CD4-positive, alpha-beta T cell (primary cell): ENCODE measurements around the gene ARHGAP15. TPM values are rescaled to one million over a fixed set of nuclear protein-coding genes. Genes with fewer than 3 reads are reported as not detected.
"Not testable (repeated sequence)": the region's sequence is repeated elsewhere in the genome, so short reads cannot be mapped to it uniquely, and the experiment has no call there.

Experiments used
- ATAC-seq: fragments of 200-7000 bp; cut with Tn5 transposase; one replicate; pipeline ENCODE4 v1.10.0; 2022; ENCODE audit warnings: mild to moderate bottlenecking; ENCODE audit not compliant: poor library complexity
- CTCF ChIA-PET: fragments of 350-600 bp; sonication (Branson Sonifier 250); formaldehyde crosslinking; loops from one replicate; lab custom pipeline; 2021; ENCODE audit warnings: antibody characterized with exemption, inconsistent platforms; lab: Charles Lee
- POLR2A ChIA-PET: fragments of 350-600 bp; sonication (Branson Sonifier 250); formaldehyde crosslinking; loops from one replicate; lab custom pipeline; 2021; ENCODE audit warnings: antibody characterized with exemption, inconsistent platforms; lab: Charles Lee
- DNase-seq, 14 experiments: peaks; one replicate each; pipeline ENCODE4 v3.0.0-alpha.2; 2013 to 2020; ENCODE audit warnings: mixed read lengths in 2 of 14
- H3K27ac ChIP-seq, 2 donors: one replicate each; pipeline versions ENCODE4 v1.5.1 to v1.7.0; 2013; ENCODE audit warnings: low read length in 2 of 2, low read depth in 1 of 2, mild to moderate bottlenecking in 1 of 2
- H3K27me3 ChIP-seq, 2 experiments: 1 replicate in 1 of 2; 2 replicates in 1 of 2; pipeline versions ENCODE4 v1.6.1 to v1.7.0; 2013; ENCODE audit warnings: low read length in 2 of 2, control low read depth in 1 of 2, mild to moderate bottlenecking in 1 of 2, moderate library complexity in 1 of 2; ENCODE audit not compliant: insufficient read depth in 2 of 2, control insufficient read depth in 1 of 2
- H3K36me3 ChIP-seq: one replicate; pipeline ENCODE4 v1.6.1; 2013; ENCODE audit warnings: low read length, control low read depth; ENCODE audit not compliant: insufficient read depth
- H3K4me1 ChIP-seq: one replicate; pipeline ENCODE4 v1.6.1; 2013; ENCODE audit warnings: low read length, control low read depth; ENCODE audit not compliant: insufficient read depth
- H3K4me3 ChIP-seq: one replicate; pipeline ENCODE4 v1.5.1; 2013; ENCODE audit warnings: mild to moderate bottlenecking, low read length, moderate library complexity
- H3K9me3 ChIP-seq, 2 experiments: 1 replicate in 1 of 2; 2 replicates in 1 of 2; pipeline versions ENCODE4 v1.6.1 to v1.7.0; 2013; ENCODE audit warnings: low read length in 2 of 2, mild to moderate bottlenecking in 2 of 2, control low read depth in 1 of 2, moderate library complexity in 1 of 2; ENCODE audit not compliant: control insufficient read depth in 1 of 2, insufficient read depth in 1 of 2
- H3K27ac Mint-ChIP-seq: one replicate; pipeline ENCODE4 v1.8.0; 2020; ENCODE audit warnings: mixed read lengths
- H3K27me3 Mint-ChIP-seq: one replicate; pipeline ENCODE4 v1.8.0; 2021; ENCODE audit warnings: mixed read lengths
- H3K36me3 Mint-ChIP-seq: one replicate; pipeline ENCODE4 v1.8.0; 2021; ENCODE audit warnings: low read depth, mixed read lengths
- H3K4me1 Mint-ChIP-seq: one replicate; pipeline ENCODE4 v1.8.0; 2021; ENCODE audit warnings: low read depth, mixed read lengths
- H3K4me3 Mint-ChIP-seq: one replicate; pipeline ENCODE4 v1.8.0; 2020; ENCODE audit warnings: mild to moderate bottlenecking, mixed read lengths
- H3K9me3 Mint-ChIP-seq: one replicate; pipeline ENCODE4 v1.8.0; 2020; ENCODE audit warnings: mixed read lengths
- intact Hi-C, 2 experiments: fragments of 100-400 bp; cut with DNase I in 1 of 2; cut with micrococcal nuclease in 1 of 2; formaldehyde crosslinking; loops; one replicate each; pipeline versions ENCODE4 v1.15.1 to v1.9.0; 2023 to 2025; cut with DNase I, micrococcal nuclease
- total RNA-seq, 174 experiments: library from RNA in 2 of 174; stranded (reverse) in 2 of 174; gene quantifications; one replicate each; pipeline ENCODE4 v1.2.3 and lab custom pipeline; 2021 to 2026
- TF ChIP-seq, protein P1 (sequence below): fragments of 200-600 bp; IDR thresholded peaks from one replicate; pipeline ENCODE4 v1.8.0; 2022; ENCODE audit warnings: antibody characterized with exemption, mild to moderate bottlenecking

The ARHGAP15 gene
- total RNA-seq, 2 experiments from 2014 or later = 158 to 165 TPM

DNA sequence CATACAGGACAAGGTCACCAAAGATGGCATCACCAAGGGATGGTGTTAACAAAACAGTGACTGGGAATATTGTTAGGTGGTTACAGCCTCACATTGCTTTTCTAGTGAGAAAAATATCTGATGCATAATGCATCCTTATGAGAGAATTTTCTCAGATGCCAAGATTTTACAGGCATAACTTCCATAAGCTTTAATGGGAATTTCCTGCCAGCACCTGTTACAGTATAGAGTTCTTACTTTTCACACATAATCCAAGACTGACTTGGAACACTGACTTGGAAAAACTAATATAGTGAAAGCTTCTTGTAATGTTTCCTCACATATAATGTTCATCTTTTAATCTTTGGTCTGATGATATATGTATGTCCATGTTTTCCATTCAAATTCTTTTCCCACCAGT lies 402.8 kb downstream of the ARHGAP15 start:
- H3K4me1 Mint-ChIP-seq = peaks cover 28% of the 10 kb centered on the region
- POLR2A ChIA-PET = no interaction called here
- H3K9me3 Mint-ChIP-seq = peaks cover 12% of the 10 kb centered on the region
- ATAC-seq (no peak), DNase-seq (no peak)
- H3K36me3 Mint-ChIP-seq = peaks cover 97% of the 10 kb centered on the region
- intact Hi-C loops = no loop called here
- H3K9me3 ChIP-seq = no peaks in the 10 kb centered on the region
- CTCF ChIA-PET = no interaction called here
- peaks cover 47% of the 10 kb centered on the region for H3K36me3 ChIP-seq
- H3K27ac Mint-ChIP-seq = peak overlapping the region; percentile 15
- H3K4me3 Mint-ChIP-seq = no peak overlapping the region
- TF ChIP-seq, protein P1, sequence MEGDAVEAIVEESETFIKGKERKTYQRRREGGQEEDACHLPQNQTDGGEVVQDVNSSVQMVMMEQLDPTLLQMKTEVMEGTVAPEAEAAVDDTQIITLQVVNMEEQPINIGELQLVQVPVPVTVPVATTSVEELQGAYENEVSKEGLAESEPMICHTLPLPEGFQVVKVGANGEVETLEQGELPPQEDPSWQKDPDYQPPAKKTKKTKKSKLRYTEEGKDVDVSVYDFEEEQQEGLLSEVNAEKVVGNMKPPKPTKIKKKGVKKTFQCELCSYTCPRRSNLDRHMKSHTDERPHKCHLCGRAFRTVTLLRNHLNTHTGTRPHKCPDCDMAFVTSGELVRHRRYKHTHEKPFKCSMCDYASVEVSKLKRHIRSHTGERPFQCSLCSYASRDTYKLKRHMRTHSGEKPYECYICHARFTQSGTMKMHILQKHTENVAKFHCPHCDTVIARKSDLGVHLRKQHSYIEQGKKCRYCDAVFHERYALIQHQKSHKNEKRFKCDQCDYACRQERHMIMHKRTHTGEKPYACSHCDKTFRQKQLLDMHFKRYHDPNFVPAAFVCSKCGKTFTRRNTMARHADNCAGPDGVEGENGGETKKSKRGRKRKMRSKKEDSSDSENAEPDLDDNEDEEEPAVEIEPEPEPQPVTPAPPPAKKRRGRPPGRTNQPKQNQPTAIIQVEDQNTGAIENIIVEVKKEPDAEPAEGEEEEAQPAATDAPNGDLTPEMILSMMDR = no peak
- no peaks in the 10 kb centered on the region for H3K4me1 ChIP-seq
- H3K27ac ChIP-seq = no peak overlapping the region
- H3K27me3 Mint-ChIP-seq = no peaks in the 10 kb centered on the region
- no peaks in the 10 kb centered on the region for H3K27me3 ChIP-seq
- H3K4me3 ChIP-seq = no peak overlapping the region

GRCh38 chr2:143533846-143534245 lies 404.6 kb downstream of the ARHGAP15 start:
- TF ChIP-seq, protein P1 = no peak
- Mint-ChIP-seq H3K27me3 (no peaks in the 10 kb centered on the region), H3K4me3 (no peak overlapping the region), H3K36me3 (peaks cover 97% of the 10 kb centered on the region), H3K9me3 (peaks cover 12% of the 10 kb centered on the region), H3K4me1 (peaks cover 16% of the 10 kb centered on the region), H3K27ac (no peak overlapping the region)
- Histone ChIP-seq H3K27me3 (no peaks in the 10 kb centered on the region), H3K4me1 (no peaks in the 10 kb centered on the region), H3K27ac (no peak overlapping the region), H3K4me3 (no peak overlapping the region), H3K9me3 (no peaks in the 10 kb centered on the region), H3K36me3 (peaks cover 47% of the 10 kb centered on the region)
- ChIA-PET CTCF (no interaction called here), POLR2A (no interaction called here)
- DNase-seq (no peak), ATAC-seq (no peak)
- intact Hi-C loops = no loop called here

DNA sequence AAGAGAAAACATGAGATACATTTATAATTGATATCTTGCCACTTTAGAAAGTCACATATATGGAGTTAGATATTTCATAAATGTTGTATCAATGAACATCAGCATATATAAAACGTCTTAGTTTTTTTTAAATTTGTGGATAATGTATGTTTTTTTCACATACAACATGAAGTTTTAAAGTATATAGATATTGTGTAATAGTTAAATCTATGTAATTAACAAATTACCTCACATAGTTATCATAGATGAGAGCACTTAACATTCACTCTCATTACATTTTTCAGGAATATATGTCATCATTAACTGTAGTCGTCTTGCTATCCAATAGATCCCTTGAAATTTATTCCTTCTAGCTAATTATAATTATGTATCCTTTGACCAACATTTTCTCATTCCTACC lies 406.6 kb downstream of the ARHGAP15 start:
- intact Hi-C loops = no loop called here
- no peak overlapping the region for H3K27ac ChIP-seq
- H3K36me3 Mint-ChIP-seq = peaks cover 96% of the 10 kb centered on the region
- H3K4me1 Mint-ChIP-seq = peaks cover 13% of the 10 kb centered on the region
- no peaks in the 10 kb centered on the region for H3K4me1 ChIP-seq
- H3K9me3 ChIP-seq = no peaks in the 10 kb centered on the region
- DNase-seq = no peak
- peaks cover 35% of the 10 kb centered on the region for H3K36me3 ChIP-seq
- no peak overlapping the region for H3K27ac Mint-ChIP-seq
- CTCF ChIA-PET = no interaction called here
- H3K27me3 Mint-ChIP-seq = no peaks in the 10 kb centered on the region
- no peak overlapping the region for H3K4me3 Mint-ChIP-seq
- H3K27me3 ChIP-seq = no peaks in the 10 kb centered on the region
- no peak overlapping the region for H3K4me3 ChIP-seq
- TF ChIP-seq, protein P1 = no peak
- no peak for ATAC-seq
- POLR2A ChIA-PET = interaction anchor here (0.5 kb wide), 1 partner anchor 203 kb away, joined by 4 read pairs; no protein-coding TSS in a partner anchor
- peaks cover 16% of the 10 kb centered on the region for H3K9me3 Mint-ChIP-seq

GRCh38 chr2:143541899-143542298 lies 412.7 kb downstream of the ARHGAP15 start:
- H3K4me3 ChIP-seq, H3K27me3 ChIP-seq, POLR2A ChIA-PET, H3K9me3 Mint-ChIP-seq, H3K36me3 ChIP-seq, H3K27me3 Mint-ChIP-seq, H3K9me3 ChIP-seq, H3K27ac ChIP-seq, CTCF ChIA-PET, intact Hi-C loops, H3K4me1 ChIP-seq, DNase-seq, H3K27ac Mint-ChIP-seq, ATAC-seq, H3K4me3 Mint-ChIP-seq: not testable (repeated sequence)
- H3K36me3 Mint-ChIP-seq = peaks cover 72% of the 10 kb centered on the region
- H3K4me1 Mint-ChIP-seq = peaks cover 54% of the 10 kb centered on the region
